Thymus (tissue), 11 donors: ENCODE measurements around the gene TRPM7. TPM values are rescaled to one million over a fixed set of nuclear protein-coding genes. Genes with fewer than 3 reads are reported as not detected.
"Not testable (repeated sequence)": the region's sequence is repeated elsewhere in the genome, so short reads cannot be mapped to it uniquely, and the experiment has no call there.

Experiments
- DNase-seq, 9 donors: peaks; one replicate each; pipeline ENCODE4 v3.0.0-alpha.2; 2013; ENCODE audit warnings: low spot score in 9 of 9, low read depth in 6 of 9, missing footprints in 1 of 9
- H3K27ac ChIP-seq, 2 donors: one replicate each; pipeline ENCODE4 v1.5.1; 2013; ENCODE audit warnings: control low read depth in 1 of 2, low read depth in 1 of 2, low read length in 1 of 2, mild to moderate bottlenecking in 1 of 2, moderate library complexity in 1 of 2
- H3K27me3 ChIP-seq, 2 donors: one replicate each; pipeline ENCODE4 v1.5.1; 2013; ENCODE audit warnings: low read length in 1 of 2; ENCODE audit not compliant: control insufficient read depth in 2 of 2, insufficient read depth in 1 of 2
- H3K36me3 ChIP-seq, 2 donors: one replicate each; pipeline ENCODE4 v1.5.1; 2013; ENCODE audit warnings: low read length in 1 of 2, mild to moderate bottlenecking in 1 of 2, moderate library complexity in 1 of 2; ENCODE audit not compliant: control insufficient read depth in 2 of 2, insufficient read depth in 2 of 2
- H3K4me1 ChIP-seq, 2 donors: one replicate each; pipeline ENCODE4 v1.5.1; 2013; ENCODE audit warnings: low read length in 2 of 2; ENCODE audit not compliant: control insufficient read depth in 2 of 2, insufficient read depth in 2 of 2
- H3K4me3 ChIP-seq, 2 donors: one replicate each; pipeline ENCODE4 v1.5.1; 2013; ENCODE audit warnings: low read length in 2 of 2, control low read depth in 1 of 2, mild to moderate bottlenecking in 1 of 2
- H3K9me3 ChIP-seq, 2 donors: one replicate each; pipeline ENCODE4 v1.5.1; 2013; ENCODE audit warnings: low read length in 1 of 2, mild to moderate bottlenecking in 1 of 2; ENCODE audit not compliant: control insufficient read depth in 2 of 2, insufficient read depth in 1 of 2
- WGBS: extraction: QIAGEN DNeasy Blood & Tissue Kit; methylation state at CpG from one replicate; pipeline ENCODE4 v1.1.7; 2013; 5-methylcytosine and 5-hydroxymethylcytosine counted together
- polyA plus RNA-seq: library from polyadenylated mRNA; stranded (reverse); fragments of 200-250 nt; gene quantifications from one replicate; pipeline ENCODE4 v1.2.3, GENCODE V29; 2013
- total RNA-seq: library from RNA; stranded (reverse); fragments of 120-200 nt; gene quantifications from one replicate; pipeline ENCODE4 v1.2.4, GENCODE V29; 2013
- donor health status: healthy.

Gene TRPM7
- total and polyA plus RNA-seq, 2 donors: 15.6 to 31.9 TPM

DNA sequence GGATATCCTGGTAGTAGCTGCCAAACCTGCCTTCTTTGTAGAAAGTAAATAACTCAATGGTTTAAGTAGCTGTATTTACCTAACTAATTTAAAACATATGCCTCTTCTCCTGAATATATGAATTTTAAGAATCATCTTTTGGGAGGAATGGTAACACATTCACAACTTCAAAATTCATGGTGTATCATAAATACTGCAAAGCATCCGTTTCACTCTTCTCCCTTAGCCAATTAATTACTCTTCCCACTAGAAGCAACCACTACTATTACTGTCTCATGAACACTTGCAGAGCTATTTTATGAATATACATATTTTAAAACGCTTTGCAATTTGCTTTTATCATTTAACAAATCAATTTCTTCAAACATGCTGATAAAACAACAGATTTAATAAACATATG is 81.1 kb downstream of the TRPM7 start:
- Histone ChIP-seq H3K36me3 (peaks cover 3 to 29% of the 10 kb centered on the region in 2 donors), H3K27ac (no peak overlapping the region), H3K4me3 (no peak overlapping the region), H3K4me1 (no peaks in the 10 kb centered on the region), H3K27me3 (no peaks in the 10 kb centered on the region), H3K9me3 (no peaks in the 10 kb centered on the region)
- WGBS: 95% methylated on average over 2 of the region's 2 CpGs
- no peak for DNase-seq

DNA sequence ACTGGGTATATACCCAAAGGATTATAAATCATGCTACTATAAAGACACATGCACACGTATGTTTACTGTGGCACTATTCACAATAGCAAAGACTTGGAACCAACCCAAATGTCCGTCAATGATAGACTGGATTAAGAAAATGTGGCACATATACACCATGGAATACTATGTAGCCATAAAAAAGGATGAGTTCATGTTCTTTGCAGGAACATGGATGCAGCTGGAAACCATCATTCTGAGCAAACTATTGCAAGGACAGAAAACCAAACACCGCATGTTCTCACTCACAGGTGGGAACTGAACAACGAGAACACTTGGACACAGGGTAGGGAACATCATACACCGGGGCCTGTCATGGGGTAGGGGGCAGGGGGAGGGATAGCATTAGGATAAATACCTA is 84.6 kb downstream of the TRPM7 start:
- WGBS: 99% methylated on average over 5 of the region's 5 CpGs
- not testable (repeated sequence) for H3K9me3 ChIP-seq, H3K27ac ChIP-seq, DNase-seq, H3K27me3 ChIP-seq, H3K4me1 ChIP-seq, H3K4me3 ChIP-seq
- H3K36me3 ChIP-seq: peaks cover 3 to 17% of the 10 kb centered on the region in 2 donors

DNA sequence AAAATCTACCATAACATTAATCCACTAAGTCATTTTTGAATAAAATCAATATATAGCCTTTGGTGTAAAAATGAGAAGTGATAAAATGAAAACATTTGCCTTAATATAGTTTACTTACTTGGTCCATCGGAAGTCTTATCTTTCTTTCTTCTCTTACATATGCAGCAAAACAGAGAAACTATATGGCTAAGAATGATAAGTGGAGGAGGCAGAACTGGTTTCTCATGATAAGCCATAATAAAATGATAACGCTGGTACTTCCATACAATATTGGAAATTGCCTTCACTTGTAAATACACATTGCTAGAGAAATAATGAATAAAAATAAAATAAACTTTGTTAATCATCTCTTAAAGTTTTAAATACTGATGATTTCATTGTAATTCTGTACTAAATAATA is 92.3 kb downstream of the TRPM7 start:
- H3K9me3 ChIP-seq: no peaks in the 10 kb centered on the region
- no peak for DNase-seq
- 99% methylated on average over 2 of the region's 2 CpGs for WGBS
- no peak overlapping the region for H3K4me3 ChIP-seq
- no peak overlapping the region for H3K27ac ChIP-seq
- H3K27me3 ChIP-seq: no peaks in the 10 kb centered on the region
- no peaks in the 10 kb centered on the region for H3K4me1 ChIP-seq
- peaks cover 6 to 35% of the 10 kb centered on the region in 2 donors for H3K36me3 ChIP-seq

DNA sequence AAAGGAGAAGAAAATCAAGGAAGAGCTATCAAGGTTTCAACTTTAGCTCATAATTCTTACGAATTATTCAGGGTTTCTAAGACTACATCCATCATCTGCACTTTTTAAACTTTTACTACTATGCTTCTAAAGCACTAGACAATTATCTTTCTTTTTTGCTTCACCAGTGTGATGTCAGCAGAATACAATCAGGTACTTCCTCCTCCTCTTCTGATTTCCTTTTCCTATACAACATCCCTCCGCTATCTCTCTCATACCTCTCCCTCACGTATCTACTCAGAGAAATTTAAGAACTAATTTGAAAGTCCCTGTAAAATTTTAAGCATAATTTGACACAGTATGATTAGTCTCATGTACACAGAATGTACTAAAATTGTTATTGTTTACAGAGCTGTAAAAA is 92.8 kb downstream of the TRPM7 start:
- no peak for DNase-seq
- H3K27me3 ChIP-seq: no peaks in the 10 kb centered on the region
- no peaks in the 10 kb centered on the region for H3K4me1 ChIP-seq
- H3K4me3 ChIP-seq: no peak overlapping the region
- peaks cover 6 to 35% of the 10 kb centered on the region in 2 donors for H3K36me3 ChIP-seq
- H3K9me3 ChIP-seq: no peaks in the 10 kb centered on the region
- H3K27ac ChIP-seq: no peak overlapping the region
- WGBS: 91% methylated on average over 3 of the region's 3 CpGs

DNA sequence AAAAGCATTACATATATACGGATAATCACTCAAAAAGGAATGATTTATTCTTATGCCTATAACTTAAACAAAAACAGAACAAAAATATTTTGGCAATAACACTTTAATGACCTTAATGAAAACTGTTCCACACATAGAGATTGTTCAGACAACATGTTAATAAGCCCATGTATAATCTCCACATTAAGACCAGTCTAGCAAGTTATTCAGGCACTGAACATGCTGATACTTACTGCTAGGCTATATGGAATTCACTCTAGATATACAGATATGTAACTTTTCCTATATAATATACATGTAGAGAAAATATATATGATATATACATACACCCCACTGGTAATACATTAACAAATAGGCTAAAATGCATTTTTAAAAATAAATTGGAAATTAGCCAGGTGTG is 96.3 kb downstream of the TRPM7 start:
- Histone ChIP-seq H3K36me3 (peaks cover 3 to 30% of the 10 kb centered on the region in 2 donors), H3K4me3 (no peak overlapping the region), H3K9me3 (no peaks in the 10 kb centered on the region), H3K27ac (no peak overlapping the region), H3K27me3 (no peaks in the 10 kb centered on the region), H3K4me1 (no peaks in the 10 kb centered on the region)
- no peak for DNase-seq
- 99% methylated on average over 1 of the region's 1 CpG for WGBS

DNA sequence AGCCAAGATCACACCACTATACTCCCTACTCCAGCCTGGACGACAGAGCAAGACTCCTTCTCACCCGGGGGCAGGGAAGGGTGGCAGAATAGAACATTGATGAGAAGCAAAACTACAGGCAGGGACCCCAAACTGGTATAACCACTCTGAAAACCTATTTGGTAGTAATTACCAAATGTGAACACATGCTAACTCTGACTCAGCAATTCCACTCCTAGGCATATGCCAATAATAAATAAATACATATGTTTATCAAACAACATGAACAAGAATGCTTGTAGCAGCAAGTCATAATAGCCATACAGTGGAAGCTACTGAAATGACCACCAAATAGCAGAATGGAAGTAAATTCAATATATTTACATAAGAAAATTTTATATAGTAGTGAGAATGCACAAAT is 109.1 kb downstream of the TRPM7 start:
- Histone ChIP-seq H3K27ac (no peak overlapping the region), H3K36me3 (peaks cover 18 to 39% of the 10 kb centered on the region in 2 donors), H3K27me3 (no peaks in the 10 kb centered on the region), H3K4me1 (no peaks in the 10 kb centered on the region), H3K9me3 (no peaks in the 10 kb centered on the region), H3K4me3 (no peak overlapping the region)
- DNase-seq: no peak
- WGBS: 98% methylated on average over 2 of the region's 2 CpGs

DNA sequence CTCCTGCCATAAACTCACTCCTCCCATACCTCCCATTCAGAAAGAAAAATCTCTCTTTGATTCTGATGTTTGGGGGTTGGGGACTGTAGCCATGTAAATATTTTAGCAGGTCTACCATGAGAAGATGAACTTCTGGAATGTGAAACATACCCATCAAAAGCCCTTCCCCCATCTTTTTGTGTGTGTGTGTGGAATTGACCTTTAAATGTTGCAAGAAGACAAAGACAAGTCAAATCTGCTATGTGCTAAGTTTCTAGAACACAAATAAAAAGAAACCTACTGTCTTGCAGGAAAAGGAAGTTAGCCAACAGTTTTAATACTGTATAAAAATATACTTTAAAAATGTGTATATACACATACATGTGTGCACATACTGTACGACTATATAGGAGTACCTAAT is 110.4 kb downstream of the TRPM7 start:
- no peak overlapping the region for H3K27ac ChIP-seq
- H3K36me3 ChIP-seq: peaks cover 15 to 38% of the 10 kb centered on the region in 2 donors
- no peaks in the 10 kb centered on the region for H3K27me3 ChIP-seq
- no peak overlapping the region for H3K4me3 ChIP-seq
- DNase-seq: no peak
- no peaks in the 10 kb centered on the region for H3K4me1 ChIP-seq
- WGBS: 98% methylated on average over 1 of the region's 1 CpG
- H3K9me3 ChIP-seq: no peaks in the 10 kb centered on the region

DNA sequence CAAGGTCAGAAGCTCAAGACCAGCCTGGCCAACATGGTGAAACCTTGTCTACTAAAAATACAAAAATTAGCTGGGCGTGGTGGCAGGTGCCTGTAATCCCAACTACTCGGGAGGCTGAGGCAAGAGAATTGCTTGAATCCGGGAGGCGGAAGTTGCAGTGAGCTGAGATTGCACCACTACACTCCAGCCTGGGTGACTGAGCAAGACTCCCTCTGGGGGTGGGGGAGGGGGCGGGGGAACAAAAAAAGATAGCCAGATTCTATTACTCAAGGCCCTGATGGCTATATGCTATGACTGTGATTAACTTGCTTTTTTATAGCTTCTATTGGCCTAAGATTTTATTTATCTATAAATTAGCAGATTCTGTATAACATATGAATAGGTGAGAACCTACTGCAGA is 112.8 kb downstream of the TRPM7 start:
- not testable (repeated sequence) for H3K4me1 ChIP-seq, H3K4me3 ChIP-seq, H3K9me3 ChIP-seq, H3K27me3 ChIP-seq, H3K27ac ChIP-seq, DNase-seq
- WGBS: 98% methylated on average over 5 of the region's 5 CpGs
- H3K36me3 ChIP-seq: peaks cover 11 to 49% of the 10 kb centered on the region in 2 donors

DNA sequence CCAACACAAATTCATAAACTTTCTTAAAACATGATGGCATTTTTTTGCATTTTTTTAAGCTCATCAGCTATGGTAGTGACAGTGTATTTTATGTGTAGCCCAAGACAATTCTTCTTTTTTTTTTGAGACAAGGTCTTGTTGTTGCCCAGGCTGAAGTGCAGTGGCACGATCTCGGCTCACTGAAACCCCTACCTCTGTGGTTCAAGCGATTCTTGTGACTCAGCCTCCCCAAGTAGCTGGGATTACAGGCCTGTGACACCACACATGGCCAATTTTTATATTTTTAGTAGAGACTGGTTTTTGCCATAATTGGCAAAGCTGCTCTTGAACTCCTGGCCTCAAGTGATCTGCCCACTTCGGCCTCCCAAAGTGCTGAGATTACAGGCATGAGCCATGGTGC is 122.8 kb downstream of the TRPM7 start:
- Histone ChIP-seq H3K27me3 (no peaks in the 10 kb centered on the region), H3K4me1 (no peaks in the 10 kb centered on the region), H3K36me3 (peaks cover 9 to 31% of the 10 kb centered on the region in 2 donors), H3K4me3 (no peak overlapping the region), H3K27ac (no peak overlapping the region), H3K9me3 (no peaks in the 10 kb centered on the region)
- 98% methylated on average over 4 of the region's 4 CpGs for WGBS
- no peak for DNase-seq
